SK-N-SH treated with all-trans-retinoic acid at 6 μM for 48 hours (cell line): Measurements from ENCODE around the gene CARD10.
A peak's percentile ranks its signal among the peaks of the same experiment; 100 is the strongest.

ENCODE experiments used
- ATAC-seq: fragments of 200-7000 bp; cut with Tn5 transposase; 3 replicates; pipeline ENCODE4 v1.9.1; 2020; ENCODE audit warnings: mild to moderate bottlenecking, moderate library complexity
- ARNTL ChIP-seq: fragments of 450-650 bp; formaldehyde crosslinking; IDR thresholded peaks from 2 replicates; pipeline ENCODE4 v1.5.0; 2020; ENCODE audit warnings: low read depth, mild to moderate bottlenecking, moderate library complexity, borderline replicate concordance
- BACH2 ChIP-seq: fragments of 250-450 bp; sonication (Bioruptor Pico); IDR thresholded peaks from 2 replicates; pipeline ENCODE4 v1.9.0; 2021; ENCODE audit warnings: mild to moderate bottlenecking, borderline replicate concordance
- CREB5 ChIP-seq: fragments of 250-450 bp; sonication (Bioruptor Pico); IDR thresholded peaks from 2 replicates; pipeline ENCODE4 v1.5.1; 2020; ENCODE audit warnings: low read depth, mild to moderate bottlenecking, moderate library complexity
- CSDC2 ChIP-seq: fragments of 250-450 bp; sonication (Bioruptor Pico); IDR thresholded peaks from 2 replicates; pipeline ENCODE4 v1.5.0; 2020; ENCODE audit warnings: mild to moderate bottlenecking, moderate library complexity
- CSRNP3 ChIP-seq: fragments of 250-450 bp; sonication (Bioruptor Pico); IDR thresholded peaks from 2 replicates; pipeline ENCODE4 v1.5.1; 2021; ENCODE audit warnings: mild to moderate bottlenecking, moderate library complexity
- ESRRG ChIP-seq: fragments of 250-450 bp; sonication (Bioruptor Pico); IDR thresholded peaks from 2 replicates; pipeline ENCODE4 v1.6.1; 2021; ENCODE audit warnings: mild to moderate bottlenecking
- GLIS3 ChIP-seq: fragments of 250-450 bp; sonication (Bioruptor Pico); IDR thresholded peaks from 2 replicates; pipeline ENCODE4 v1.5.0; 2020; ENCODE audit warnings: mild to moderate bottlenecking, moderate library complexity
- ISL1 ChIP-seq: fragments of 250-450 bp; sonication (Bioruptor Pico); IDR thresholded peaks from 2 replicates; pipeline ENCODE4 v2.1.2; 2022; ENCODE audit warnings: mild to moderate bottlenecking, moderate library complexity
- OSR1 ChIP-seq: fragments of 250-450 bp; sonication (Bioruptor Pico); IDR thresholded peaks from 2 replicates; pipeline ENCODE4 v1.8.0; 2022; ENCODE audit warnings: moderate library complexity, mild to moderate bottlenecking, inconsistent platforms
- PATZ1 ChIP-seq: fragments of 250-450 bp; sonication (Bioruptor Pico); IDR thresholded peaks from 2 replicates; pipeline ENCODE4 v1.8.0; 2020; ENCODE audit warnings: mild to moderate bottlenecking, moderate library complexity, borderline replicate concordance
- POU6F1 ChIP-seq: fragments of 250-450 bp; sonication (Bioruptor Pico); IDR thresholded peaks from 2 replicates; pipeline ENCODE4 v1.8.0; 2021; ENCODE audit warnings: low read depth, mild to moderate bottlenecking, moderate library complexity, borderline replicate concordance
- RARB ChIP-seq: fragments of 250-450 bp; sonication (Bioruptor Pico); IDR thresholded peaks from 2 replicates; pipeline ENCODE4 v1.8.0; 2021; ENCODE audit warnings: mild to moderate bottlenecking, moderate library complexity
- SNAI2 ChIP-seq: fragments of 250-450 bp; sonication (Bioruptor Pico); IDR thresholded peaks from 2 replicates; pipeline ENCODE4 v1.5.0; 2020; ENCODE audit warnings: mild to moderate bottlenecking, moderate library complexity
- TCF4 ChIP-seq: fragments of 250-450 bp; sonication (Bioruptor Pico); IDR thresholded peaks from 2 replicates; pipeline ENCODE4 v1.8.0; 2021; ENCODE audit warnings: mild to moderate bottlenecking, moderate library complexity, borderline replicate concordance
- TOX ChIP-seq: fragments of 250-450 bp; sonication (Bioruptor Pico); IDR thresholded peaks from 2 replicates; pipeline ENCODE4 v1.8.0; 2021; ENCODE audit warnings: mild to moderate bottlenecking, moderate library complexity, borderline replicate concordance
- TSHZ2 ChIP-seq: fragments of 250-450 bp; sonication (Bioruptor Pico); IDR thresholded peaks from 2 replicates; pipeline ENCODE4 v1.5.0; 2020; ENCODE audit warnings: mild to moderate bottlenecking, moderate library complexity
- ZC3H10 ChIP-seq: fragments of 250-450 bp; sonication (Bioruptor Pico); IDR thresholded peaks from 2 replicates; pipeline ENCODE4 v1.5.1; 2021; ENCODE audit warnings: mild to moderate bottlenecking, moderate library complexity
- ZFP3 ChIP-seq: fragments of 250-450 bp; sonication (Bioruptor Pico); IDR thresholded peaks from 2 replicates; pipeline ENCODE4 v1.5.0; 2020; ENCODE audit warnings: mild to moderate bottlenecking, moderate library complexity
- ZFP30 ChIP-seq: fragments of 450-650 bp; formaldehyde crosslinking; IDR thresholded peaks from 2 replicates; pipeline ENCODE4 v1.5.0; 2022; ENCODE audit warnings: mild to moderate bottlenecking, moderate library complexity
- ZNF565 ChIP-seq: fragments of 450-650 bp; formaldehyde crosslinking; conservative IDR thresholded peaks from 2 replicates; pipeline ENCODE4 v1.5.0; 2020; ENCODE audit warnings: low read depth, mild to moderate bottlenecking, moderate library complexity
- ZNF70 ChIP-seq: fragments of 450-650 bp; formaldehyde crosslinking; IDR thresholded peaks from 2 replicates; pipeline ENCODE4 v1.5.0; 2020; ENCODE audit warnings: mild to moderate bottlenecking, moderate library complexity
- ZNF8 ChIP-seq: fragments of 450-650 bp; formaldehyde crosslinking; IDR thresholded peaks from 2 replicates; pipeline ENCODE4 v1.5.0; 2020; ENCODE audit warnings: mild to moderate bottlenecking, moderate library complexity

CARD10 gene

GRCh38 chr22:37456346-37456745 lies 62.9 kb downstream of the CARD10 start:
- no peak; the same call in 2 of the 3 replicates for ATAC-seq
- TF ChIP-seq BACH2 (CRISPR knock-in tag) = no peak
- no peak for TF ChIP-seq ARNTL (CRISPR knock-in tag)

- TF ChIP-seq PATZ1 (no peak), ZFP3 (CRISPR knock-in tag) (no peak), SNAI2 (CRISPR knock-in tag) (no peak), ZNF8 (CRISPR knock-in tag) (no peak), ZNF565 (CRISPR knock-in tag) (no peak), CREB5 (CRISPR knock-in tag) (no peak), TOX (no peak), TCF4 (CRISPR knock-in tag) (no peak), GLIS3 (CRISPR knock-in tag) (no peak), RARB (CRISPR knock-in tag) (no peak)
- TF ChIP-seq, all 23 proteins: peak for 0
- no peak; the same call in 2 of the 3 replicates for ATAC-seq
Measured at GRCh38 chr22:37455896-37456295, 63.3 kb downstream of the CARD10 start.

- TF ChIP-seq ESRRG (CRISPR knock-in tag) (no peak), ISL1 (peak; percentile 50; the same call in 1 of the 2 replicates)
- peak; percentile 79 for ATAC-seq
Measured at GRCh38 chr22:37454857-37455686, 64.1 kb downstream of the CARD10 start.

- no peak for ATAC-seq
Measured at GRCh38 chr22:37453696-37454095, 65.5 kb downstream of the CARD10 start.

More at GRCh38 chr22:37453696-37454095, 65.5 kb downstream of the CARD10 start:
- TF ChIP-seq ARNTL (CRISPR knock-in tag) (no peak), ZNF8 (CRISPR knock-in tag) (no peak), RARB (CRISPR knock-in tag) (no peak), CSDC2 (CRISPR knock-in tag) (no peak), ZNF70 (CRISPR knock-in tag) (no peak), ZC3H10 (no peak), POU6F1 (CRISPR knock-in tag) (no peak), ZNF565 (CRISPR knock-in tag) (no peak), TCF4 (CRISPR knock-in tag) (no peak), PATZ1 (no peak), TOX (no peak), ZFP30 (CRISPR knock-in tag) (no peak), BACH2 (CRISPR knock-in tag) (no peak), ESRRG (CRISPR knock-in tag) (no peak), CSRNP3 (CRISPR knock-in tag) (no peak), SNAI2 (CRISPR knock-in tag) (no peak), OSR1 (CRISPR knock-in tag) (no peak), TSHZ2 (CRISPR knock-in tag) (no peak)
